Measurements from ENCODE around the gene ZNF716. TPM values are rescaled to one million over a fixed set of nuclear protein-coding genes. Genes with fewer than 3 reads are reported as not detected.

Gene ZNF716
- total and polyA plus RNA-seq, 4 experiments from 2014 or later = not detected

DNA sequence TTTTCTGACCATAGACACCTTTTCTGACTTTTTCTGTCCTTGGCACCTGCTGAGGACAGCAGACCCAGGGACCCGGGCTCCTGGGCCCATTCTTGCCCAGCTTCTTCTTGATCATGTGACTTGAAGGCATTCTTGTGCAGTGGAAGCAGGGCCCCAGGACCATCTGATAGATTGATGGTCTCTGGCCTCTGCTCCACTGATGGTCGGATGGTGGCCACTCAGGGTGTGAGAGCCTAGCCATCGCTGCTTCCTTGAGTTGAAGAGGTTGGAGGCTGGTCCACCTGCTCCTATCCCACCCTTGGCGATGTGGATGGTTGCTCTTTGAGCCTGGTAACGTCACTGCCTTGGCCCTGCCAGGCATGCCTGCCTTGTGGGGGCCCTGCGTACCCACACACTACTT, 37.8 kb upstream of the ZNF716 start:
- Mint-ChIP-seq H3K4me3 (no peak overlapping the region), H3K27ac (no peak overlapping the region), H3K4me1 (no peaks in the 10 kb centered on the region), H3K27me3 (no peaks in the 10 kb centered on the region), H3K36me3 (no peaks in the 10 kb centered on the region), H3K9me3 (peaks cover 0 to 38% (median 15%) of the 10 kb centered on the region in 8 donors)
- no peak overlapping the region for H3K27ac ChIP-seq (ENCODE audit: low read depth, low read length)
- H3K9me3 ChIP-seq (ENCODE audit: control insufficient read depth in 1 of 2, low read length in 2 of 2) = no peaks in the 10 kb centered on the region
- ChIA-PET CTCF (ENCODE audit: partially characterized antibody) (no interaction called here), POLR2A (ENCODE audit: partially characterized antibody) (no interaction called here)
- intact Hi-C loops (cut with micrococcal nuclease) = no loop called here
- DNase-seq = no peak
- no peaks in the 10 kb centered on the region for H3K4me1 ChIP-seq (ENCODE audit: insufficient read depth, low read length)
- H3K4me3 ChIP-seq (ENCODE audit: low read length in 2 of 2) = no peak overlapping the region
- no peaks in the 10 kb centered on the region for H3K27me3 ChIP-seq (ENCODE audit: insufficient read depth, low read length)
- H3K36me3 ChIP-seq (ENCODE audit: insufficient read depth, low read length) = no peaks in the 10 kb centered on the region

- no peak overlapping the region for H3K27ac Mint-ChIP-seq
- H3K9me3 Mint-ChIP-seq = peaks cover 0 to 42% (median 13%) of the 10 kb centered on the region in 8 donors
- no peaks in the 10 kb centered on the region for H3K4me1 Mint-ChIP-seq
- Histone ChIP-seq H3K4me3 (ENCODE audit: low read length in 2 of 2) (no peak overlapping the region), H3K9me3 (ENCODE audit: control insufficient read depth in 1 of 2, low read length in 2 of 2) (no peaks in the 10 kb centered on the region), H3K4me1 (ENCODE audit: insufficient read depth, low read length) (no peaks in the 10 kb centered on the region), H3K27ac (ENCODE audit: low read depth, low read length) (no peak overlapping the region), H3K27me3 (ENCODE audit: insufficient read depth, low read length) (no peaks in the 10 kb centered on the region), H3K36me3 (ENCODE audit: insufficient read depth, low read length) (no peaks in the 10 kb centered on the region)
- CTCF ChIA-PET (ENCODE audit: partially characterized antibody) = no interaction called here
- POLR2A ChIA-PET (ENCODE audit: partially characterized antibody) = no interaction called here
- H3K4me3 Mint-ChIP-seq = no peak overlapping the region
- no peaks in the 10 kb centered on the region for H3K27me3 Mint-ChIP-seq
- intact Hi-C loops (cut with micrococcal nuclease) = no loop called here
- DNase-seq = no peak
- no peaks in the 10 kb centered on the region for H3K36me3 Mint-ChIP-seq
These were observed 37.4 kb upstream of the ZNF716 start for GRCh38 chr7:57412618-57413017.

GRCh38 chr7:57413529-57414398, 36.2 kb upstream of the ZNF716 start:
- Mint-ChIP-seq H3K4me3 (no peak overlapping the region), H3K27ac (no peak overlapping the region), H3K4me1 (no peaks in the 10 kb centered on the region), H3K36me3 (no peaks in the 10 kb centered on the region), H3K27me3 (no peaks in the 10 kb centered on the region), H3K9me3 (peaks cover 0 to 44% (median 13%) of the 10 kb centered on the region in 8 donors)
- H3K9me3 ChIP-seq (ENCODE audit: control insufficient read depth in 1 of 2, low read length in 2 of 2) = no peaks in the 10 kb centered on the region
- no peaks in the 10 kb centered on the region for H3K36me3 ChIP-seq (ENCODE audit: insufficient read depth, low read length)
- no peaks in the 10 kb centered on the region for H3K4me1 ChIP-seq (ENCODE audit: insufficient read depth, low read length)
- H3K27ac ChIP-seq (ENCODE audit: low read depth, low read length) = no peak overlapping the region
- CTCF ChIA-PET (ENCODE audit: partially characterized antibody) = no interaction called here
- POLR2A ChIA-PET (ENCODE audit: partially characterized antibody) = no interaction called here
- no peaks in the 10 kb centered on the region for H3K27me3 ChIP-seq (ENCODE audit: insufficient read depth, low read length)
- H3K4me3 ChIP-seq (ENCODE audit: low read length in 2 of 2) = no peak overlapping the region
- no peak for DNase-seq
- intact Hi-C loops (cut with micrococcal nuclease) = no loop called here

GRCh38 chr7:57414415-57414814, 35.6 kb upstream of the ZNF716 start:
- Mint-ChIP-seq H3K27ac (no peak overlapping the region), H3K4me3 (peak overlapping the region in 1 of 8 donors; percentile 48), H3K9me3 (peaks cover 0 to 41% (median 10%) of the 10 kb centered on the region in 8 donors), H3K36me3 (no peaks in the 10 kb centered on the region), H3K27me3 (no peaks in the 10 kb centered on the region), H3K4me1 (no peaks in the 10 kb centered on the region)
- Histone ChIP-seq H3K36me3 (ENCODE audit: insufficient read depth, low read length) (no peaks in the 10 kb centered on the region), H3K27ac (ENCODE audit: low read depth, low read length) (no peak overlapping the region), H3K4me1 (ENCODE audit: insufficient read depth, low read length) (no peaks in the 10 kb centered on the region), H3K27me3 (ENCODE audit: insufficient read depth, low read length) (no peaks in the 10 kb centered on the region), H3K4me3 (ENCODE audit: low read length in 2 of 2) (no peak overlapping the region), H3K9me3 (ENCODE audit: control insufficient read depth in 1 of 2, low read length in 2 of 2) (no peaks in the 10 kb centered on the region)
- POLR2A ChIA-PET (ENCODE audit: partially characterized antibody) = no interaction called here
- DNase-seq = no peak
- CTCF ChIA-PET (ENCODE audit: partially characterized antibody) = no interaction called here
- intact Hi-C loops (cut with micrococcal nuclease) = no loop called here

DNA sequence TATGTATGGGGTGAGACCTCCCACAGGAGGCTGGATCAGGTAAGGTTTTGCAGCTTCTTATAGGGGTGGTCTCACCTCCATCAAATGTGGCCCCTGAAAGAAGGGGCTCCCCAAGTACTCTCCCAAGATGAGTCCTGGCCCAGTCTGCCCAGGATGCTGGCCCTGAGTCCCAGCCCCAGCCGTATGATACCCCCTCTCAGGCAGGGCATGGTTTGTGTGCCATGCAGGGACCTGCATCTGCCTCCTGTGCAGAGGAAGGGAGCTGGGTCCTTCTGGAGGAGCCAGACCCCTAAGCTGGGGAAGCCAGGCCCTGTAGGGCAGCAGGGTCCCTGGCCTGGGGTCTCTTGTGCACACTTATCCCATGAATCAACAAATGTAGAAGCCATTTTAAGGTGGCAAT, 35.1 kb upstream of the ZNF716 start:
- H3K27me3 ChIP-seq (ENCODE audit: insufficient read depth, low read length) = no peaks in the 10 kb centered on the region
- H3K4me3 Mint-ChIP-seq = no peak overlapping the region
- no peaks in the 10 kb centered on the region for H3K9me3 ChIP-seq (ENCODE audit: control insufficient read depth in 1 of 2, low read length in 2 of 2)
- intact Hi-C loops (cut with micrococcal nuclease) = no loop called here
- H3K4me1 Mint-ChIP-seq = no peaks in the 10 kb centered on the region
- H3K36me3 ChIP-seq (ENCODE audit: insufficient read depth, low read length) = no peaks in the 10 kb centered on the region
- H3K4me3 ChIP-seq (ENCODE audit: low read length in 2 of 2) = no peak overlapping the region
- no peaks in the 10 kb centered on the region for H3K36me3 Mint-ChIP-seq
- no peak overlapping the region for H3K27ac Mint-ChIP-seq
- ChIA-PET POLR2A (ENCODE audit: partially characterized antibody) (no interaction called here), CTCF (ENCODE audit: partially characterized antibody) (no interaction called here)
- no peaks in the 10 kb centered on the region for H3K27me3 Mint-ChIP-seq
- no peak for DNase-seq
- peaks cover 0 to 41% (median 9%) of the 10 kb centered on the region in 8 donors for H3K9me3 Mint-ChIP-seq
- no peaks in the 10 kb centered on the region for H3K4me1 ChIP-seq (ENCODE audit: insufficient read depth, low read length)
- H3K27ac ChIP-seq (ENCODE audit: low read depth, low read length) = no peak overlapping the region

GRCh38 chr7:57415326-57415725, 34.7 kb upstream of the ZNF716 start:
- Histone ChIP-seq H3K27ac (ENCODE audit: low read depth, low read length) (no peak overlapping the region), H3K4me1 (ENCODE audit: insufficient read depth, low read length) (no peaks in the 10 kb centered on the region), H3K4me3 (ENCODE audit: low read length in 2 of 2) (no peak overlapping the region), H3K36me3 (ENCODE audit: insufficient read depth, low read length) (no peaks in the 10 kb centered on the region), H3K9me3 (ENCODE audit: control insufficient read depth in 1 of 2, low read length in 2 of 2) (no peaks in the 10 kb centered on the region), H3K27me3 (ENCODE audit: insufficient read depth, low read length) (no peaks in the 10 kb centered on the region)
- POLR2A ChIA-PET (ENCODE audit: partially characterized antibody) = no interaction called here
- CTCF ChIA-PET (ENCODE audit: partially characterized antibody) = no interaction called here
- H3K27ac Mint-ChIP-seq = peak overlapping the region in 1 of 7 donors; percentile 29
- no peaks in the 10 kb centered on the region for H3K27me3 Mint-ChIP-seq
- intact Hi-C loops (cut with micrococcal nuclease) = no loop called here
- no peaks in the 10 kb centered on the region for H3K36me3 Mint-ChIP-seq
- DNase-seq = no peak
- no peaks in the 10 kb centered on the region for H3K4me1 Mint-ChIP-seq
- no peak overlapping the region for H3K4me3 Mint-ChIP-seq
- H3K9me3 Mint-ChIP-seq = peaks cover 0 to 40% (median 9%) of the 10 kb centered on the region in 8 donors

DNA sequence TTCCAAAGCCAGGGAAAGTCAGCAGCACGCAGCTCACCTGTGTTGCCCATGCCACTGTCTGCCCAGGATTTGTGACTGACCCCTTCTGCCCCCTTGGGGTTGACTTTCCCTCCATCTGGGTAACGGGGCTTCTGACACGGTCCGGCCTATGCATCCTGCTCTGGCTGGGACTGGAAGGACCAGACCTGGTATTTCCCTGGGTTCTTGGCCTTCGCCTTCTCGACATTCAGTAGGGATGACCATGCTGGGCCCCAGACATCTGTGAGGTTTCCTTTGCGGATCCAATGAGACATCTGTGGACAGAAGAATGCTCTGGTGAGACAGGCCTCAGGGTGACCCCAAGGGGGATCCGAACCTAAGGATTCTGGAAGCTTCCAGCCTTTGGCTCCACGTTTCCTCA, 34.2 kb upstream of the ZNF716 start:
- H3K4me1 Mint-ChIP-seq = no peaks in the 10 kb centered on the region
- Histone ChIP-seq H3K9me3 (ENCODE audit: control insufficient read depth in 1 of 2, low read length in 2 of 2) (no peaks in the 10 kb centered on the region), H3K27me3 (ENCODE audit: insufficient read depth, low read length) (no peaks in the 10 kb centered on the region), H3K4me3 (ENCODE audit: low read length in 2 of 2) (no peak overlapping the region), H3K36me3 (ENCODE audit: insufficient read depth, low read length) (no peaks in the 10 kb centered on the region), H3K27ac (ENCODE audit: low read depth, low read length) (no peak overlapping the region), H3K4me1 (ENCODE audit: insufficient read depth, low read length) (no peaks in the 10 kb centered on the region)
- intact Hi-C loops (cut with micrococcal nuclease) = no loop called here
- H3K36me3 Mint-ChIP-seq = no peaks in the 10 kb centered on the region
- H3K4me3 Mint-ChIP-seq = no peak overlapping the region
- DNase-seq = no peak
- H3K27ac Mint-ChIP-seq = no peak overlapping the region
- ChIA-PET POLR2A (ENCODE audit: partially characterized antibody) (no interaction called here), CTCF (ENCODE audit: partially characterized antibody) (no interaction called here)
- H3K27me3 Mint-ChIP-seq = no peaks in the 10 kb centered on the region
- peaks cover 0 to 39% (median 9%) of the 10 kb centered on the region in 8 donors for H3K9me3 Mint-ChIP-seq

Data from CD4-positive, alpha-beta memory T cell (primary cell).